PC-9 (cell line): ENCODE results near the gene IL17C. TPM values are rescaled to one million over a fixed set of nuclear protein-coding genes. Genes with fewer than 3 reads are reported as not detected.

Experiments
- BruUV-seq: library from RNA; stranded (reverse); fragments of 400-500 nt; replicated peaks from 2 replicates; lab custom pipeline; 2021; lab: Mats Ljungman, UMichigan
- CTCF ChIA-PET: fragments of 300-600 bp; sonication (Branson Sonifier 250); formaldehyde crosslinking; loops from one replicate; lab custom pipeline; 2022; ENCODE audit warnings: antibody characterized with exemption; lab: Charles Lee
- POLR2A ChIA-PET: fragments of 300-600 bp; sonication (Branson Sonifier 250); formaldehyde crosslinking; loops from one replicate; lab custom pipeline; 2022; ENCODE audit warnings: antibody characterized with exemption; ENCODE audit not compliant: unreplicated experiment; lab: Charles Lee
- DNase-seq, 2 experiments: peaks; one replicate each; pipeline versions ENCODE4 v3.0.0 to v3.0.0-alpha.2; 2015 to 2022; ENCODE audit warnings: mixed read lengths in 1 of 2
- H2AFZ ChIP-seq: fragments of 200-600 bp; sonication (generic); 2 replicates; pipeline ENCODE4 v1.8.1; 2017; ENCODE audit warnings: antibody characterized with exemption
- H3F3A ChIP-seq: fragments of 200-600 bp; sonication (generic); 2 replicates; pipeline ENCODE4 v1.8.1; 2017; ENCODE audit warnings: antibody characterized with exemption, mild to moderate bottlenecking, low read depth; ENCODE audit not compliant: insufficient read depth
- H3K27ac ChIP-seq: fragments of 200-600 bp; sonication (generic); 2 replicates; pipeline ENCODE4 v1.6.1; 2016; ENCODE audit warnings: mixed run types
- H3K27me3 ChIP-seq: fragments of 200-600 bp; sonication (generic); 2 replicates; pipeline ENCODE4 v1.6.1; 2016; ENCODE audit warnings: low read depth, mixed run types; ENCODE audit not compliant: insufficient read depth
- H3K36me3 ChIP-seq: fragments of 200-600 bp; sonication (generic); 2 replicates; pipeline ENCODE4 v1.6.1; 2016; ENCODE audit warnings: low read depth, mixed run types
- H3K4me1 ChIP-seq: fragments of 200-600 bp; sonication (generic); replicated peaks from 2 replicates; pipeline ENCODE4 v1.6.1; 2016; ENCODE audit warnings: mixed run types; ENCODE audit not compliant: insufficient read depth
- H3K4me2 ChIP-seq: fragments of 200-600 bp; sonication (generic); 2 replicates; pipeline ENCODE4 v1.6.1; 2017; ENCODE audit warnings: mixed run types
- H3K4me3 ChIP-seq: fragments of 200-600 bp; sonication (generic); 2 replicates; pipeline ENCODE4 v1.6.1; 2016; ENCODE audit warnings: mixed run types
- H3K79me2 ChIP-seq: fragments of 200-600 bp; sonication (generic); 2 replicates; pipeline ENCODE4 v1.6.1; 2017; ENCODE audit warnings: low read depth, mixed run types
- H3K9me2 ChIP-seq: fragments of 200-600 bp; sonication (generic); 2 replicates; pipeline ENCODE4 v1.8.1; 2017; ENCODE audit warnings: mild to moderate bottlenecking; ENCODE audit not compliant: insufficient read depth
- H3K9me3 ChIP-seq: fragments of 200-600 bp; sonication (generic); 2 replicates; pipeline ENCODE4 v1.8.1; 2016; ENCODE audit warnings: low read depth; ENCODE audit not compliant: insufficient read depth
- H4K20me1 ChIP-seq: fragments of 200-600 bp; sonication (generic); 2 replicates; pipeline ENCODE4 v1.8.1; 2017; ENCODE audit not compliant: insufficient read depth
- CTCF ChIP-seq: fragments of 200-600 bp; sonication (generic); conservative IDR thresholded peaks from 2 replicates; pipeline ENCODE4 v1.6.1; 2017; ENCODE audit warnings: mixed run types, antibody characterized with exemption, mild to moderate bottlenecking, moderate library complexity
- EZH2 ChIP-seq: fragments of 200-600 bp; sonication (generic); IDR thresholded peaks from 2 replicates; pipeline ENCODE4 v1.8.0; 2017; ENCODE audit warnings: antibody characterized with exemption, low read depth
- intact Hi-C: fragments of 100-400 bp; cut with micrococcal nuclease; formaldehyde crosslinking; loops from one replicate; pipeline ENCODE4 v1.10.0; 2022; ENCODE audit not compliant: unreplicated experiment
- total RNA-seq: library from RNA; stranded (reverse); gene quantifications from 2 replicates; pipeline ENCODE4 v1.2.3, GENCODE V29; 2021

The IL17C gene
- total RNA-seq, 1 experiment from 2014 or later: not detected

GRCh38 chr16:88680554-88681083 is 42.2 kb downstream of the IL17C start:
- Histone ChIP-seq H4K20me1 (no peaks in the 10 kb centered on the region; the same call in 1 of the 2 replicates), H3K79me2 (no peaks in the 10 kb centered on the region), H3K4me2 (no peak overlapping the region), H3K4me3 (no peak overlapping the region), H3K27ac (no peak overlapping the region), H3K36me3 (no peaks in the 10 kb centered on the region), H3K27me3 (no peaks in the 10 kb centered on the region), H3K9me3 (no peaks in the 10 kb centered on the region), H3F3A (peaks cover 9% of the 10 kb centered on the region; the same call in 1 of the 2 replicates), H2AFZ (no peak overlapping the region), H3K4me1 (peaks cover 20% of the 10 kb centered on the region), H3K9me2 (no peaks in the 10 kb centered on the region)
- ChIA-PET POLR2A (interaction anchor here (0.6 kb wide), 1 partner anchor 25 kb away, joined by 8 read pairs; no protein-coding TSS in a partner anchor), CTCF (no interaction called here)
- intact Hi-C loops: loop anchor here (10.0 kb wide), 1 partner anchor 226 kb away; the partner anchor contains the start of gene ZFPM1
- no peak for DNase-seq
- TF ChIP-seq EZH2 (no peak), CTCF (no peak)
- BruUV-seq: no TSS peak

- Histone ChIP-seq H3K4me2 (no peak overlapping the region), H3K9me3 (no peaks in the 10 kb centered on the region), H3K4me1 (peaks cover 22% of the 10 kb centered on the region), H3K36me3 (no peaks in the 10 kb centered on the region), H3K4me3 (no peak overlapping the region), H3F3A (peaks cover 11% of the 10 kb centered on the region; the same call in 1 of the 2 replicates), H3K9me2 (no peaks in the 10 kb centered on the region), H3K27ac (no peak overlapping the region), H3K79me2 (no peaks in the 10 kb centered on the region), H2AFZ (no peak overlapping the region), H3K27me3 (no peaks in the 10 kb centered on the region), H4K20me1 (no peaks in the 10 kb centered on the region; the same call in 1 of the 2 replicates)
- BruUV-seq: no TSS peak
- no peak for TF ChIP-seq EZH2
- TF ChIP-seq CTCF: peak; percentile 57
- ChIA-PET POLR2A (no interaction called here), CTCF (interaction anchor here (0.6 kb wide), 1 partner anchor 371 kb away, joined by 5 read pairs; no protein-coding TSS in a partner anchor)
- DNase-seq: peak; percentile 36 to 40
- intact Hi-C loops: loop anchor here (10.0 kb wide), 1 partner anchor 226 kb away; the partner anchor contains the start of gene ZFPM1
Observed at GRCh38 chr16:88681084-88681680, 42.8 kb downstream of the IL17C start.

GRCh38 chr16:88681709-88682451 is 43.5 kb downstream of the IL17C start:
- H4K20me1 ChIP-seq: no peaks in the 10 kb centered on the region; the same call in 1 of the 2 replicates
- no TSS peak for BruUV-seq
- ChIA-PET POLR2A (no interaction called here), CTCF (interaction anchor here (0.6 kb wide), 1 partner anchor 371 kb away, joined by 5 read pairs; no protein-coding TSS in a partner anchor)
- peaks cover 22% of the 10 kb centered on the region for H3K4me1 ChIP-seq
- no peaks in the 10 kb centered on the region for H3K9me3 ChIP-seq
- H3K4me3 ChIP-seq: no peak overlapping the region
- no peaks in the 10 kb centered on the region for H3K27me3 ChIP-seq
- no peak overlapping the region for H3K4me2 ChIP-seq
- intact Hi-C loops: loop anchor here (10.0 kb wide), 1 partner anchor 227 kb away; the partner anchor contains the start of gene ZFPM1
- no peaks in the 10 kb centered on the region for H3K9me2 ChIP-seq
- H3F3A ChIP-seq: peaks cover 17% of the 10 kb centered on the region; the same call in 1 of the 2 replicates
- no peak overlapping the region for H2AFZ ChIP-seq
- TF ChIP-seq EZH2 (no peak), CTCF (no peak)
- no peaks in the 10 kb centered on the region for H3K79me2 ChIP-seq
- H3K36me3 ChIP-seq: no peaks in the 10 kb centered on the region
- H3K27ac ChIP-seq: no peak overlapping the region
- DNase-seq: no peak
